ENCODE results near the gene LITAF. TPM values are rescaled to one million over a fixed set of nuclear protein-coding genes. Genes with fewer than 3 reads are reported as not detected.

LITAF gene
- polyA plus RNA-seq, 1 of the 3 experiments (the other 2 are of a cell fraction), result 45.7 TPM

- no peak for TF ChIP-seq SIN3A (IDR thresholded peaks at IDR 0.05; ENCODE audit: borderline replicate concordance, low read depth, low read length)
- TF ChIP-seq REST (IDR thresholded peaks at IDR 0.05; ENCODE audit: low read depth, low read length), result no peak
- TF ChIP-seq NFIC (IDR thresholded peaks at IDR 0.05; ENCODE audit: borderline replicate concordance), result no peak
- TF ChIP-seq POLR2AphosphoS5 (IDR thresholded peaks at IDR 0.05; ENCODE audit: low read depth, low read length), result no peak
- no peak for TF ChIP-seq FOXJ3 (CRISPR knock-in tag; IDR thresholded peaks at IDR 0.05)
- no peak for TF ChIP-seq TCF12 (IDR thresholded peaks at IDR 0.05)
- no peak for TF ChIP-seq NRF1 (IDR thresholded peaks at IDR 0.05; ENCODE audit: low read depth, low read length)
- TF ChIP-seq EZH2phosphoT487 (IDR thresholded peaks at IDR 0.05; ENCODE audit: borderline replicate concordance, low read depth), result no peak
- TF ChIP-seq RFX5 (IDR thresholded peaks at IDR 0.05; ENCODE audit: low read length), result no peak
- TF ChIP-seq, protein P1, sequence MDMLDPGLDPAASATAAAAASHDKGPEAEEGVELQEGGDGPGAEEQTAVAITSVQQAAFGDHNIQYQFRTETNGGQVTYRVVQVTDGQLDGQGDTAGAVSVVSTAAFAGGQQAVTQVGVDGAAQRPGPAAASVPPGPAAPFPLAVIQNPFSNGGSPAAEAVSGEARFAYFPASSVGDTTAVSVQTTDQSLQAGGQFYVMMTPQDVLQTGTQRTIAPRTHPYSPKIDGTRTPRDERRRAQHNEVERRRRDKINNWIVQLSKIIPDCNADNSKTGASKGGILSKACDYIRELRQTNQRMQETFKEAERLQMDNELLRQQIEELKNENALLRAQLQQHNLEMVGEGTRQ (IDR thresholded peaks at IDR 0.05; ENCODE audit: borderline replicate concordance, low read depth, low read length), result no peak
- TF ChIP-seq, protein P2, sequence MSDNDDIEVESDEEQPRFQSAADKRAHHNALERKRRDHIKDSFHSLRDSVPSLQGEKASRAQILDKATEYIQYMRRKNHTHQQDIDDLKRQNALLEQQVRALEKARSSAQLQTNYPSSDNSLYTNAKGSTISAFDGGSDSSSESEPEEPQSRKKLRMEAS (IDR thresholded peaks at IDR 0.05; ENCODE audit: low read depth), result no peak
- TF ChIP-seq FOXM1 (IDR thresholded peaks at IDR 0.05; ENCODE audit: low read depth), result no peak
- Histone ChIP-seq H3K4me3 (ENCODE audit: low read depth in 2 of 2, low read length in 1 of 2) (no peak overlapping the region), H4K20me1 (ENCODE audit: insufficient read depth) (no peaks in the 10 kb centered on the region), H2AFZ (ENCODE audit: low read depth) (no peak overlapping the region), H3K9me3 (no peaks in the 10 kb centered on the region), H3K27me3 (ENCODE audit: insufficient read depth) (no peaks in the 10 kb centered on the region), H3K9ac (no peak overlapping the region), H3F3A (replicated peaks; ENCODE audit: insufficient read depth) (no peaks in the 10 kb centered on the region), H3K4me2 (no peak overlapping the region), H3K27ac (ENCODE audit: low read depth in 2 of 2, low read length in 1 of 2) (no peak overlapping the region), H3K36me3 (replicated peaks in 1 of 2; ENCODE audit: control insufficient read depth in 1 of 2, insufficient read depth in 2 of 2, low read length in 1 of 2) (no peaks in the 10 kb centered on the region), H3K4me1 (ENCODE audit: control insufficient read depth in 1 of 2, insufficient read depth in 2 of 2, low read depth in 1 of 2, low read length in 1 of 2) (no peaks in the 10 kb centered on the region), H3K79me2 (ENCODE audit: insufficient read depth) (no peaks in the 10 kb centered on the region), H3K9me2 (no peaks in the 10 kb centered on the region)
- ChIA-PET POLR2A (interaction anchor here (0.6 kb wide), 1 partner anchor 14 kb away, joined by 5 read pairs; no protein-coding TSS in a partner anchor), CTCF (no interaction called here)
- WGBS (ENCODE audit: low lambda C conversion rate), result 65% methylated on average over 7 of the region's 8 CpGs
- no peak for DNase-seq
Observed at GRCh38 chr16:11615748-11616447, 29.2 kb upstream of the LITAF start.

Data from SK-N-SH (cell line).